Forelimb muscle (tissue), 1 donor: ENCODE data around the gene ALPK1. TPM values are rescaled to one million over a fixed set of nuclear protein-coding genes. Genes with fewer than 3 reads are reported as not detected.
"Not testable (repeated sequence)": the region's sequence is repeated elsewhere in the genome, so short reads cannot be mapped to it uniquely, and the experiment has no call there.

Experiments used
- DNase-seq: peaks from one replicate; pipeline ENCODE4 v3.0.0-alpha.2; 2013; ENCODE audit warnings: low read depth
- polyA plus RNA-seq: library from polyadenylated mRNA; unstranded; fragments of 120-200 nt; gene quantifications from one replicate; pipeline ENCODE4 v1.2.1, GENCODE V29; 2013; ENCODE audit not compliant: insufficient read length

ALPK1 gene
- 6.0 TPM for polyA plus RNA-seq

- DNase-seq = peak; percentile 87
Observed at GRCh38 chr4:112296949-112297880, at the start of gene ALPK1. Gene ALPK1, plus strand, starts transcription at chr4:112297369.

- no peak for DNase-seq
Observed at GRCh38 chr4:112251019-112251643, 46.0 kb upstream of the ALPK1 start.

DNA sequence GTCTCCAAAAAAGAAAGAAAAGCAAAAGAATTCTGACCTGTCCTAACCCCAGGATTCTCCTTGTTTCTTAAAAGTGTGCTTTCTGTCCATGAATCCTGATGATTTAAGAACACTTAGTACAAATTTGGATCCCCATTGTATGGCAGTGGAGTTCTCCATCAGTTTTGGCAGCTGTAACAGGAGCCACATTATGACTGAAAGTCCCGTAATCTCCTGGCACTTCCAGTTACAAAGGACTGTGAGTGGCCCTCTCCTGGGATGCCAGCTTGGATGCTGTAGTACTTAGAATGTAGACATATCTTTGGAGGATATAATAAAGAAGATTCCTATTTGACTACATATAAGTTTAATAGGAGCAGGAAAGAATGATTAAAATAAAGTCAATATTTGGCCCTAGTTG, 44.9 kb upstream of the ALPK1 start:
- no peak for DNase-seq

DNA sequence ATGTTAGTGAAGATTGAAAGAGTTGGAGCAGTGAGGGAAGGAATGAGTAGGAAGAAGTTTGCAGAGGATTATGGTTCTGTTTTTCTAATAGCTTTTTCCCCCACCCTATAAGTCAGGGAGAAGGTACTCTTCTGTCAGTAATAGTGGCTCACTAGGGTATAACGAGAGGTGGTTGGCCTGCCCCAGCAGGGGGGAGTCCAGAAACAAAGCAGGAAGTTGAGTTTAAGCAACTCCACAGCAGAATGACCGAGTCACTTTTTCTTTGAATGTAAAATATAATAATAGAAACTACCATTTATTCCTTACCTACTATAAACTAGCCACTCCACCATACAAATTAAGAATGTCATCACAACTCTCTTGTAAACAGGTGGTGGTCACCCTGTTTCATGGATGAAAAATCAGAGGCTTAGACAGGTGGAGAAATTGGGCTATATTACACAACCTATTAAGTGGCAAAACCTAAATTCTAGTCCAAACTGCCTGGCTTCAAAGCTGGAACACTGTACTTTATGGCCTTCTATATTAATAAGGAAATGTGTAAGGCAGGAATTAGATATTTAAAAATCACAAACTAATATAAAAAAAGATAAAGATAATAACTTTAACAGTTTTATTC, 43.7 kb upstream of the ALPK1 start:
- DNase-seq = no peak

DNA sequence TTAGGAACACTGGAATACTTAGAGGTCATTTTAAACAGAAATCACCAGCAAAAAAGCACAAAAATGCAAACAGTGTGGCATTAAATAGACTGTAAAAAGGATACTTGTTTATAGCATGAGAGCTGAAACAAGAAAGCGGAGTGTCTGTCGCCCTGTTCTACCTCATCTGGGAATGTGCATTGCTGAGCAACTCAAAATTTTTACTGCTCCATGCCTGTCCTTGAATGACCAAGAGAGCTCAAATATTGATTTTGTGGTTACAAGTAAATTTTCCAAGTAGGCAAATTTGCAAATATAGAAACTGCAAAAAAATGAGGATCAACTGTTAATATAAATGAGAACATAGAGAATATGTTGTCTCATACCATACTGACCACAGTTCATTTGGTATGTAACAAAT, 40.1 kb upstream of the ALPK1 start:
- no peak for DNase-seq

DNA sequence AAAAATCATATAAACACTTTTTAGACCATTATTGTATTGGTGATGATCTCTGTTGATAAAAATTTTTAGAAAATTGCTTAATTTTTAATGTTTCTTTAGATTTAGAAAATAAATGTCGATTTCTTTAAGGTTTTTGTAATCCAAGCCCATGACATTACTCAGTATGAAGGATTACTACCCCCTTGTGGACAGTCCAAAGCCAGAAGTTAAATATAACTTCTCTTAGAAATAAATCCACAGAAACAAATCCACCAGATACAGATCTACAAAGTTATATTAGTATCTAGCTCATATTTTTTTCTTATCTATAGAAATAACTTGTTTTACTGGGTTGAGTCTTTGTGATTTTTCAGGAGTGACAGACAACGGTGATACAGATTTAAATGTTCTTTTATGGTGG, 30.3 kb upstream of the ALPK1 start:
- DNase-seq = no peak

GRCh38 chr4:112270051-112270450, 27.1 kb upstream of the ALPK1 start:
- no peak for DNase-seq

DNA sequence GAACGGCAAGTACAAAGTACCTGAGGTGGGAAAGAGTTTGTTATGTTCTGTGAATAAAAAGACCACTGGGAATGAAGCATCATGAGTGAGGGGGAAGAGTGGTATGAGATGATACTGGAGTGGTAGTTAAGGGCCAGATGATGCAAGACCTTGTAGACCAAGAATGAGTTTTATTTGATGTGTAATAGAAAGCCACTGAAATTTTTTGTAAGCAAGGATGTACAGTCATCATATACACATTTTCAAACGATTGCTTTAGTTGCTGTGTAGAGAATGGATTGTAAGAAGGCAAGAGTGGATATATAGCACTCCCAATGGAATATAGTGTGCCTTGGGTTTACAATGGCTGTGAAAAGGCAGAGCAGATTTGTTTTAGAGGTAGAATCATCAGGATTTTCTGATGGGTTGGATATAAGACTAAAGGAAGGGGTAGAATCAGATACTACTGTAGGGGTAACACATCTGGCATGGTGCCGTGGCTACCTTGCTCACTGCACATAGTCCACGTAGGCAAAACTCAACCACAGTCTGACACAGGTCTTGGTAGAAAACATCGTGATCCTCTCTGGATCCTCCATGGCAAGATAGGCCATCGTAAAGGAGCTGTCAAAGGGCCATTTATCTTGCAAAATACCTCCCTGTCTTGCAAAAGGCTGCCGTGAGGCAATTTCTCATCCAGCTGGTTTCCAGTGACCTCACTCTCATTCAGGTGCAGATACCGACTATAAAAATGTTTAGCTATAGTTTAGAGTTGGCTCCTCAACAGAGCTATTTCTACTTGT, 26.3 kb upstream of the ALPK1 start:
- DNase-seq = no peak

- DNase-seq = no peak
Observed at GRCh38 chr4:112272292-112272691, 24.9 kb upstream of the ALPK1 start.

GRCh38 chr4:112274959-112275358, 22.2 kb upstream of the ALPK1 start:
- DNase-seq = no peak

DNA sequence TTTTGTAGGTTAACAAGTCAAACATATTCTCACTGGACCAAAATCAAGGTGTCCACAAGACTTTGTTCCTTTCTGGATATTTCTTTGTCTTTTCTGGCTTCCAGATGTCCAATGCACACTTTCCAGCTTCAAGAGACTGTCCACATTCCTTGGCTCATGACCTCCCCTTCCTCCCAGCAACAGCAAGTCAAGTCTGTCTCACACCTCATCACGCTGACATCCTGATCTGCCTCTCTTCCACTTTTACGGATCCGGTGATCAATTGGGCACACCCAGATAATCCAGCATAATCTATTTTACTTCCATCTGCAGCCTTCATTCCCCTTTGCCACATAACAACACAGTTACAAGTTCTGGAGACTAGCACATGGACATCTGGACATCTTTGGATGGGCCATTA, 21.1 kb upstream of the ALPK1 start:
- no peak for DNase-seq

DNA sequence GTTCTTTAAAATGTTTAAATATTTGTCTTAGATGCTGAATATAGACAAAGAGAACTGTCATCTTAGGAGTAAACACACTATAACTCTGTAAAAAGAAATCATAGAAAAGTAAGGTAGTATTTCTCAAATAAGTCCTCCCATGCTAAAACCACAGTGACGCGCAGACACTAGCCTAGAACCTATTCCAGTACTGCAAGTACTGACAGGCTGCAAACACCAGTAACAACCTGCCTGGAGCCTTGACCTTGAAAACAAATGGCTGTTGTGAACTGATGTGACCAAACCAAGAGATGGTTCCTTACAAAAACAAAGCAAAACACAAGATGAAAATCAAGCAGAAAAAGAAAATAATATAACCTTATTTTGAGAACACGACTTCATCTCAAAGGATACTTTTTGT, 19.9 kb upstream of the ALPK1 start:
- no peak for DNase-seq

- no peak for DNase-seq
Observed at GRCh38 chr4:112277705-112278448, 19.3 kb upstream of the ALPK1 start.

GRCh38 chr4:112279025-112279881, 17.9 kb upstream of the ALPK1 start:
- no peak for DNase-seq

DNA sequence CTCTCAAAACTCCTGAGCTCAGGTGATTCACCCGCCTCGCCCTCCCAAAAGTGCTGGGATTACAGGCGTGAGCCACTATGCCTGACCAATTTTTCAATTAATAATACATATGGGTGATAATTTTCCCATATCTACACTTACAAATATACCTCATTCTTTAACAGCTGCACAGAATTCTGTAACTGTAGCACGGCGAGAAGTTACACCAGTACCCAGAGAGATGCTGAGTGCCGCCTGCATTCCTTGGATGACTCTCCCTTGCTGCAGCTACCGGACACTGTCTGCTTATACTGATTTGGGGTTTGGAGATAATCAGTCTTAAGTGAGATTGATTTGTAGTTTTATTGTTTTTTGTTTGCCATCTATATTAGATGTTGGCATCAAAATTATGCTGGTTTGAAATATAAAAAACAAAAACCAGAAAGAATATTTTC, 17.3 kb upstream of the ALPK1 start:
- DNase-seq = no peak

GRCh38 chr4:112280386-112281056, 16.6 kb upstream of the ALPK1 start:
- DNase-seq = no peak

- not testable (repeated sequence) for DNase-seq
Observed at GRCh38 chr4:112281895-112282398, 15.2 kb upstream of the ALPK1 start.

GRCh38 chr4:112282860-112283667, 14.1 kb upstream of the ALPK1 start:
- no peak for DNase-seq
